ENCODE results near the gene ATAD2B. TPM values are rescaled to one million over a fixed set of nuclear protein-coding genes. Genes with fewer than 3 reads are reported as not detected.

ATAD2B gene
- total RNA-seq, 1 donor = 17.4 TPM

DNA sequence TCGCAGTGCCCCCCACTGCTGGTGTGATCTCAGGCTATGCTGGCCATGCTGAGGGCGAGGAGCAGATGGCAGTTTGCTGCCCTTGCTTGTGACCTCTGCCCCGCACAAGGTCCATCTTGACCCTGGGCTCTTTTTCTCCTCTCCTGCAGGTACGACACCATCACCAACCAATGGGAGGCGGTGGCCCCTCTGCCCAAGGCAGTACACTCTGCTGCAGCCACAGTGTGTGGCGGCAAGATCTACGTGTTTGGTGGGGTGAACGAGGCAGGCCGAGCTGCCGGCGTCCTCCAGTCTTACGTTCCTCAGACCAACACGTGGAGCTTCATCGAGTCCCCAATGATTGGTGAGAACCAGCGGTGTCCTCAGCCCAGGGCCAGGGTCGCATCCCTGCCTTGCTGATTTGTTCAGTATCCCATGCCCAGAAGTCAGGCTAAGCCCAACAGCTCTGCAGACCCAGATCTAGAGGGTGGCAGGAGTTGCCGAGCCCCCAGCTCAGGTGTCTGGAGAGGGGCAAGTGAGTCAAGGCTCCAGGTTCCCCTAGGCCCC, 223.8 kb downstream of the ATAD2B start:
- peak; percentile 14 for DNase-seq (ENCODE audit: insufficient read length, low spot score, missing footprints)
- Histone ChIP-seq H2AFZ (ENCODE audit: low read length) (no peak overlapping the region), H3K79me2 (ENCODE audit: insufficient read depth, low read length) (no peaks in the 10 kb centered on the region), H3K4me2 (ENCODE audit: insufficient read depth, low read length) (no peak overlapping the region), H3K27me3 (ENCODE audit: insufficient read depth, low read length) (no peaks in the 10 kb centered on the region), H3K36me3 (ENCODE audit: insufficient read depth, low read length) (no peaks in the 10 kb centered on the region), H3K9me3 (ENCODE audit: low read depth, low read length) (no peaks in the 10 kb centered on the region), H3K4me1 (ENCODE audit: insufficient read depth, low read length) (peaks cover 2% of the 10 kb centered on the region), H4K20me1 (ENCODE audit: insufficient read depth, low read length) (no peaks in the 10 kb centered on the region), H3K4me3 (ENCODE audit: insufficient read depth, low read length) (no peak overlapping the region), H3K27ac (ENCODE audit: low read depth, low read length) (no peak overlapping the region)
- no peak for TF ChIP-seq CTCF (IDR thresholded peaks at IDR 0.05; ENCODE audit: extremely low read depth, low read depth, low read length)

GRCh38 chr2:23700627-23701026, 226.3 kb downstream of the ATAD2B start:
- no peak for TF ChIP-seq CTCF (IDR thresholded peaks at IDR 0.05; ENCODE audit: extremely low read depth, low read depth, low read length)
- H3K4me2 ChIP-seq (ENCODE audit: insufficient read depth, low read length) = no peak overlapping the region
- DNase-seq (ENCODE audit: insufficient read length, low spot score, missing footprints) = peak; percentile 69
- peaks cover 5% of the 10 kb centered on the region for H3K4me1 ChIP-seq (ENCODE audit: insufficient read depth, low read length)
- H3K27me3 ChIP-seq (ENCODE audit: insufficient read depth, low read length) = no peaks in the 10 kb centered on the region
- no peaks in the 10 kb centered on the region for H3K9me3 ChIP-seq (ENCODE audit: low read depth, low read length)
- peaks cover 6% of the 10 kb centered on the region for H4K20me1 ChIP-seq (ENCODE audit: insufficient read depth, low read length)
- H3K79me2 ChIP-seq (ENCODE audit: insufficient read depth, low read length) = no peaks in the 10 kb centered on the region
- H3K36me3 ChIP-seq (ENCODE audit: insufficient read depth, low read length) = no peaks in the 10 kb centered on the region
- no peak overlapping the region for H3K27ac ChIP-seq (ENCODE audit: low read depth, low read length)
- H2AFZ ChIP-seq (ENCODE audit: low read length) = no peak overlapping the region
- H3K4me3 ChIP-seq (ENCODE audit: insufficient read depth, low read length) = no peak overlapping the region

- peaks cover 6% of the 10 kb centered on the region for H4K20me1 ChIP-seq (ENCODE audit: insufficient read depth, low read length)
- DNase-seq (ENCODE audit: insufficient read length, low spot score, missing footprints) = peak; percentile 31
- TF ChIP-seq CTCF (IDR thresholded peaks at IDR 0.05; ENCODE audit: extremely low read depth, low read depth, low read length) = no peak
- H2AFZ ChIP-seq (ENCODE audit: low read length) = no peak overlapping the region
- no peak overlapping the region for H3K4me3 ChIP-seq (ENCODE audit: insufficient read depth, low read length)
- no peaks in the 10 kb centered on the region for H3K36me3 ChIP-seq (ENCODE audit: insufficient read depth, low read length)
- H3K79me2 ChIP-seq (ENCODE audit: insufficient read depth, low read length) = no peaks in the 10 kb centered on the region
- no peaks in the 10 kb centered on the region for H3K9me3 ChIP-seq (ENCODE audit: low read depth, low read length)
- no peak overlapping the region for H3K4me2 ChIP-seq (ENCODE audit: insufficient read depth, low read length)
- H3K27me3 ChIP-seq (ENCODE audit: insufficient read depth, low read length) = no peaks in the 10 kb centered on the region
- H3K27ac ChIP-seq (ENCODE audit: low read depth, low read length) = no peak overlapping the region
- peaks cover 5% of the 10 kb centered on the region for H3K4me1 ChIP-seq (ENCODE audit: insufficient read depth, low read length)
Observed at GRCh38 chr2:23699580-23699925, 227.4 kb downstream of the ATAD2B start.

DNA sequence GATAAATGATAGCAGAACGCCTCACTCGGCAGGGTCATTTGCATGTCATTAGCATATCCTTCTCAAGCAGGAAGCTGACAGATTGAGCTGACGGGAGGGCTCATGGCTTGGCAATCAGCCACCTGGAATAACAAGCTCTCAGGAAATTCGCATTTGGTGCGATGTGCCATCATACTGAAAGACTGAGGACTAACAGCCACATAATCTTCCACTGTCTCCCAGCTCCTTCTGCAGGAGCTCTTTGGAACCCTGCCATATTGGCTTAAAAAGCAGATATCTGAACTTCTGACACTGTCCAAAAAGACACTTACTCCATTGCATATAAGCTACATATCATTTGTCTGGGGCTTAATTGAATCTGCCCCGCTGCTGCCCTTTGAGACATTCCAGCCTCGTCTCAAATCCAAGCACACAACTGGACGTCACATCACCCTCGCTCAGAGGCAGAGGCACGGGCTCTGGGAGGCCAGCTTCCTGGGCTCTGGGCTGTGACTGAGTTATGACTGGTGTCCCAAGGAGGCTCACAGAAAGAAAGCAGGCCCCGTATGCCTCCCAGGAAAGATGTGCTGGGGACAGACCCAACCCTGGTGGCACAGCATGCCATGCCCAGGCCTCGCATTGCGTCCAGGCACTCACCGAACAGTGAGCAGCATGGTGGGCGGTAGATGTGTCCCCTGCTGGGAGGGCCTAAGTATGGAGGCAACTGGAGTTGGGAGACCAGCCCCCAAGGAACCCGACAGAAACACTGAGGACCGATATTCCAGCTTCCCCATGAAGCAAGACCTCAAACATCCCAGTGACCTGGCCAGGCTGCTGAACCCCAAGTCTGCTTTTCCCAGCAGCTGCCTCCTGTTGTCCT, 228.0 kb downstream of the ATAD2B start:
- no peaks in the 10 kb centered on the region for H3K79me2 ChIP-seq (ENCODE audit: insufficient read depth, low read length)
- H3K4me1 ChIP-seq (ENCODE audit: insufficient read depth, low read length) = peaks cover 5% of the 10 kb centered on the region
- no peak overlapping the region for H3K27ac ChIP-seq (ENCODE audit: low read depth, low read length)
- H3K27me3 ChIP-seq (ENCODE audit: insufficient read depth, low read length) = no peaks in the 10 kb centered on the region
- H3K9me3 ChIP-seq (ENCODE audit: low read depth, low read length) = no peaks in the 10 kb centered on the region
- peaks cover 6% of the 10 kb centered on the region for H4K20me1 ChIP-seq (ENCODE audit: insufficient read depth, low read length)
- no peaks in the 10 kb centered on the region for H3K36me3 ChIP-seq (ENCODE audit: insufficient read depth, low read length)
- DNase-seq (ENCODE audit: insufficient read length, low spot score, missing footprints) = peak; percentile 85
- no peak for TF ChIP-seq CTCF (IDR thresholded peaks at IDR 0.05; ENCODE audit: extremely low read depth, low read depth, low read length)
- H3K4me3 ChIP-seq (ENCODE audit: insufficient read depth, low read length) = no peak overlapping the region
- no peak overlapping the region for H3K4me2 ChIP-seq (ENCODE audit: insufficient read depth, low read length)
- no peak overlapping the region for H2AFZ ChIP-seq (ENCODE audit: low read length)

All from osteoblast (primary cell).